Measurements from ENCODE around the gene ANAPC13. TPM values are rescaled to one million over a fixed set of nuclear protein-coding genes. Genes with fewer than 3 reads are reported as not detected.

The ANAPC13 gene
- total and polyA plus RNA-seq, 12 donors: 25.7 to 119 (median 81.2) TPM

DNA sequence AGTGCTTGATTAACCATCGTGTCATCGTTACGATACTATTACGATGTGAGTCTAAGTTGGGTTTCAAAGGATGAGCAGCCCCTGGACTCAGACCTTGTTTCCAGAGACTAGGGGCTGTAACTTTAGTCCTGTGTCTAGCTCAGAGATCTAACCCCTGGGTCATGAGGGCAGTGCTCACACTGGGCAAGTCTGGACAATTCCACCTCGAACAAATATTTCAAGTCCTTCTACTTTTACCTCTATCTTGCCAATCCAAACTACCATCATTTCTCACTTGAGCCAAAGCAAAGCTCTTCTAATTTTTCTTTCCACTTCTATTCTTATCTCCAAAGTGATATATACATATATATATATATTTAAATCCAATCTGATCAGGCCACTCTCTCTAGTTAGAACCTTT is 10.8 kb downstream of the ANAPC13 start:
- WGBS, 2 donors: 89 to 93% methylated on average over 5 of the region's 5 CpGs
- TF ChIP-seq, protein P1, sequence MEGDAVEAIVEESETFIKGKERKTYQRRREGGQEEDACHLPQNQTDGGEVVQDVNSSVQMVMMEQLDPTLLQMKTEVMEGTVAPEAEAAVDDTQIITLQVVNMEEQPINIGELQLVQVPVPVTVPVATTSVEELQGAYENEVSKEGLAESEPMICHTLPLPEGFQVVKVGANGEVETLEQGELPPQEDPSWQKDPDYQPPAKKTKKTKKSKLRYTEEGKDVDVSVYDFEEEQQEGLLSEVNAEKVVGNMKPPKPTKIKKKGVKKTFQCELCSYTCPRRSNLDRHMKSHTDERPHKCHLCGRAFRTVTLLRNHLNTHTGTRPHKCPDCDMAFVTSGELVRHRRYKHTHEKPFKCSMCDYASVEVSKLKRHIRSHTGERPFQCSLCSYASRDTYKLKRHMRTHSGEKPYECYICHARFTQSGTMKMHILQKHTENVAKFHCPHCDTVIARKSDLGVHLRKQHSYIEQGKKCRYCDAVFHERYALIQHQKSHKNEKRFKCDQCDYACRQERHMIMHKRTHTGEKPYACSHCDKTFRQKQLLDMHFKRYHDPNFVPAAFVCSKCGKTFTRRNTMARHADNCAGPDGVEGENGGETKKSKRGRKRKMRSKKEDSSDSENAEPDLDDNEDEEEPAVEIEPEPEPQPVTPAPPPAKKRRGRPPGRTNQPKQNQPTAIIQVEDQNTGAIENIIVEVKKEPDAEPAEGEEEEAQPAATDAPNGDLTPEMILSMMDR (IDR thresholded peaks at IDR 0.05): no peak
- no peaks in the 10 kb centered on the region for H3K27me3 ChIP-seq
- H3K9me3 ChIP-seq: no peaks in the 10 kb centered on the region
- H3K27ac ChIP-seq: no peak overlapping the region
- no peak overlapping the region for H3K4me3 ChIP-seq
- peaks cover 0 to 37% (median 20%) of the 10 kb centered on the region in 9 donors for H3K4me1 ChIP-seq
- ATAC-seq: no peak
- intact Hi-C loops (cut with DNase I): loop anchor here (1.0 to 10.0 kb wide), 11 partner anchors 90 to 270 kb away; no protein-coding TSS in a partner anchor
- H3K36me3 ChIP-seq: peaks cover 0 to 46% (median 10%) of the 10 kb centered on the region in 9 donors
- DNase-seq: no peak

DNA sequence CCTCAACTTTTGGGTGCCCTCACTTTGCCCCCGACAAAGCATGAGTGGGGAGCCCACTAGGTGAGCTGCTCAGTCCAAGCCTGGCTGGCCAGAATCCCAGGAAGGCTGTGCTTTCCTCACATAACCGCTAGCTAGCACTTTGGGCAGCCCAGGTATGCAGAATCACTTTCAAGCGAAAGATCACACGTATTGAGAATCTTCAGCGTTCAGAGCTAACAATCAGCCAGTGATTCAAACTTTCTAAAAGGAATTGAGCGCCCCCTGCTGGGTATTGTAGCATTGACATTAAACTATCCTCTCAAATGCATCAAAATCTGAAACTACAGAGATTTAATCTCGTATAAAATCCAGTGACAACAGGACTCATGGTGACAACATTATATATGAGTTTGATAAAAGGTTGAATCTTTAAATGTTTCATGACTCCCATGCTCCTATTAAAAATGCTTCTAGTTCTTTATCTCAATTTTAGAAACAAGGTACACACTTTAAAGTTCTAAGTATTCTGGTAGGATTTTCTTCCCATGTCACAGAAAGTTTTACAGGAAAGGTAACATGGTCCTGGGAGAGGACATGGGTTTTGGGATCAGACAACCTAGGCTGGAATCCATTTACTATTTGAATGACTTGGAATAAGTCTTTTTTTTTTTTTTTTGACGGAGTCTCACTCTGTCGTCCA is 11.8 kb downstream of the ANAPC13 start:
- TF ChIP-seq, protein P1 (IDR thresholded peaks at IDR 0.05): peak; percentile 77 to 90 (median 82)
- H3K4me1 ChIP-seq: peaks cover 0 to 37% (median 20%) of the 10 kb centered on the region in 9 donors
- WGBS, 2 donors: 24 to 29% methylated on average over 8 to 9 of the region's 9 CpGs
- H3K27ac ChIP-seq: no peak overlapping the region
- no peak overlapping the region for H3K4me3 ChIP-seq
- ATAC-seq (peak in 6 of 8 donors; percentile 23 to 66 (median 58)), DNase-seq (peak in 1 of 2 donors; percentile 86)
- H3K27me3 ChIP-seq: no peaks in the 10 kb centered on the region
- H3K9me3 ChIP-seq: no peaks in the 10 kb centered on the region
- H3K36me3 ChIP-seq: peaks cover 0 to 38% (median 10%) of the 10 kb centered on the region in 9 donors
- intact Hi-C loops (cut with DNase I): loop anchor here in 9 of 10 donors (1.0 to 10.0 kb wide), 12 partner anchors 89 to 269 kb away; no protein-coding TSS in a partner anchor

DNA sequence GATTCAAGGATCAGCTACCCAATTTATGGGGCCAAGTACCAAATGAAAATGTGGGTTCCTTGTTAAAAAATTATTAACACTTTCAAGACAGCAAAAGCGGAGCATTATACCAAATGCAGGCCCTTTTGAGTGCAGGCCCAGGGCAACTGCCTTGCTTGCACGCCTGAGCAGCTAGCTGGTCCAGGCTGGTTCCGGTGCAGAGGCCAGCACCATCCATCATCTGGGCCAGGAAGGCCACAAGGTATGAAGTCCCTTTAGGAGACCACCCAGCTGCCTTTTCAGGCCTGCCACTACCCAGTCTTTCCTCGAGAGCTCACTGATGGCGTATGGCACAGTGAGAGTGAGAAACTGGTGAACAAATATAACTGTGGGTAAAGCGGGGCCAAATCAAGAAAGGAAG is 13.0 kb downstream of the ANAPC13 start:
- H3K36me3 ChIP-seq: peaks cover 0 to 26% (median 3%) of the 10 kb centered on the region in 9 donors
- no peak overlapping the region for H3K27ac ChIP-seq
- WGBS, 2 donors: 99% methylated on average over 6 of the region's 6 CpGs
- DNase-seq: no peak
- H3K9me3 ChIP-seq: no peaks in the 10 kb centered on the region
- peaks cover 0 to 37% (median 20%) of the 10 kb centered on the region in 9 donors for H3K4me1 ChIP-seq
- no peak overlapping the region for H3K4me3 ChIP-seq
- ATAC-seq: no peak
- intact Hi-C loops (cut with DNase I): loop anchor here in 9 of 10 donors (1.0 to 10.0 kb wide), 10 partner anchors 88 to 268 kb away; no protein-coding TSS in a partner anchor
- TF ChIP-seq, protein P1 (IDR thresholded peaks at IDR 0.05): no peak
- H3K27me3 ChIP-seq: no peaks in the 10 kb centered on the region

DNA sequence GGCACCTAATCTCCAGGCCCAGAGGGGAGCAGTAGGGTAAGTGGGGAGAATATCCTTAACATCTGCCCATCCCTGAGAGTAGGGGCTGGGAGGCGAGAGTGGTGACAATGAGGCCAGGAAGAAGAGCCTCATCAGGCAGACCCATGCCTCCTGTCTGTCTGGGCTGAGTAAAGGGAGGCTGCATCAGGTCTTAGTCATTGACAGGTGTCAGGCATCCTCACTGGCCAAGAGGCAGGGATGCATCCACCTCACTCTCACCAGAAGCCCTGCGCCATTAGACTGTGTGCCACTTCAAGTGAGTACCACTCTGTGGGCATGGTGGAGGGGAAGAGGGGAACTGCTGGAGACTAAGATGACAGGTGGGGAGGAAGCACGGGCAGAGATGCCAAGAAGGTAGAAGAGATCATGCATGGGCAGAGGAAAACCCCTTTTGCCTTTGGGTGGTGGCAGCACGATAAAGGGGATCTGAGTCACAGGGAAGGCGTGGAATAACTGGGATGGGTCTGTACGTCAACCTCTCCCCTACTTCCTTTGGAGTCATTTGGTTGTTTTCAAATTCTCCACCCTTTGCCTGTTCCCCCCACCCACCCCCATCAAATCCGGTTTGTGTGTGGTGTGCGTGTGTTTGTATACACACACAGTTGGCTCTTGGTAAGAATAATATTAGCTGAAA is 14.1 kb downstream of the ANAPC13 start:
- peaks cover 0 to 31% (median 16%) of the 10 kb centered on the region in 9 donors for H3K4me1 ChIP-seq
- no peak overlapping the region for H3K27ac ChIP-seq
- intact Hi-C loops (cut with DNase I): loop anchor here in 9 of 10 donors (2.0 to 10.0 kb wide), 9 partner anchors 87 to 267 kb away; no protein-coding TSS in a partner anchor
- no peaks in the 10 kb centered on the region for H3K27me3 ChIP-seq
- DNase-seq (no peak), ATAC-seq (peak in 5 of 8 donors; percentile 20 to 62 (median 39))
- no peaks in the 10 kb centered on the region for H3K9me3 ChIP-seq
- peaks cover 0 to 14% (median 0%) of the 10 kb centered on the region in 9 donors for H3K36me3 ChIP-seq
- TF ChIP-seq, protein P1 (IDR thresholded peaks at IDR 0.05): no peak
- WGBS, 2 donors: 69 to 84% methylated on average over 8 of the region's 8 CpGs
- no peak overlapping the region for H3K4me3 ChIP-seq

Data from heart right ventricle (tissue), 16 donors.